GM12892 (cell line): ENCODE measurements around the gene WDTC1.
"Not testable (repeated sequence)": the region's sequence is repeated elsewhere in the genome, so short reads cannot be mapped to it uniquely, and the experiment has no call there.

Experiments used
- DNase-seq: peaks from one replicate; pipeline ENCODE4 v3.0.0; 2011; ENCODE audit not compliant: insufficient read length
- FAIRE-seq: peaks from 2 replicates; lab custom pipeline; 2011; peaks lifted over from hg19 to GRCh38; lab: Jason Lieb, UNC
- POLR2A ChIP-seq: IDR thresholded peaks from 2 replicates; pipeline ENCODE4 v1.6.1; 2011; ENCODE audit warnings: low read depth, low read length, control low read depth
- POLR2AphosphoS5 ChIP-seq: IDR thresholded peaks from 2 replicates; pipeline ENCODE4 v1.6.1; 2011; ENCODE audit warnings: low read depth, low read length, control low read depth
- TAF1 ChIP-seq: IDR thresholded peaks from 2 replicates; pipeline ENCODE4 v1.6.1; 2011; ENCODE audit warnings: low read depth, mild to moderate bottlenecking, control low read depth, low read length, borderline replicate concordance

WDTC1 gene

DNA sequence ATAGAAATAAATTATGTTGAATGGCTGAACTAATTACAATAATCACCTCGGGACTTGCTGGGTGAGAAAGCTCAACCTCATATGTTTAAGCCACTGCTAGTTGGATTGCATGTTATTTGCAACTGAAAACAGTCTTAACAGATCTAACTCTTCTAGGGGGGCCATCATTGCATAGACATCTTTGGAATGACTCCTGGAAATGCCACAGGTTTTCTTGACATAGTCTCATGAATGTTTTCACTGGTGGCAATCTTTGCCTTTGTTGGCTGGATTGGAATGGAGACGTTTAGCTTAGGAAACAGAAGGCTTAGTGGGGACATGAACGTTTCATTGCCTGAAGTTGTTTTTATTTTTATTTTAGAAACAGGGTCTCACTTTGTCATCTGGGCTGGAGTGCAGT lies 8.8 kb upstream of the WDTC1 start:
- DNase-seq, result no peak
- FAIRE-seq, result no peak
- TF ChIP-seq TAF1 (no peak), POLR2A (no peak), POLR2AphosphoS5 (no peak)

DNA sequence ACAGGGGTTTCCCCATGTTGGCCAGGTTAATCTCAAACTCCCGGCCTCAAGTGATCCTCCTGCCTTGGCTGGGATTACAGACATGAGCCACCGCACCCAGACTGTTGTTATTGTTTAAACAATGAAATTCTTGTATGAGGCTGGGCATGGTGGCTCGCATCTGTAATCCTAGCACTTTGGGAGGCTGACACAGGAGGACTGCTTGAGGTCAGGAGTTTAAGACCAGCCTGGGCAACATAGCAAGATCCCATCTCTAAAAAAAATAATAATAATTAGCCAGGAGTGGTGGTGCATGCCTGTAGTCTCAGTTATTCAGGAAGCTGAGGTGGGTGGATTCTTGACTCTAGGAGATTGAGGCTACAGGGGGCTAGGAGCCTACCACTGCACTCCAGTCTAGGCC lies 6.7 kb upstream of the WDTC1 start:
- FAIRE-seq (no peak), DNase-seq (no peak)
- no peak for TF ChIP-seq POLR2A
- TF ChIP-seq TAF1, result no peak

DNA sequence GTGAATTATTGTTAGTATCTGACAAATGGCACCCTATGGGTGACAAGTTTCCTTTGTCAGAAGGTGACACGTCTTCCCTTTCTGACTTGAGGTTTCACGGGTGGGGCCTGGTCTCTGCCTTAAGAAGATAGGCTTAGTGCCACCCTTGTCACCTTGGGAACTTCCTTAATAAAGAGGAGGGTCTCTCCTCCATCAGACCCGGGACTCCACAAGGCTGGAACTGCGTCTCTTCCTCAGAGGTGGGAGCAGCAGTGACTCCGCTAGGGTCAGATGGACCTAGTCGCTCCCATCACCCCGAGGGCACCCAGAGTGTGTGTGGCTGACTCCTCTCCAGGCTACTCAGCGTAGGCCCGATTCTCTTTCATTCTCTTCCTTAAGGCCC lies 774 bp upstream of the WDTC1 start:
- FAIRE-seq, result no peak
- TF ChIP-seq POLR2A (no peak), POLR2AphosphoS5 (no peak), TAF1 (no peak)

DNA sequence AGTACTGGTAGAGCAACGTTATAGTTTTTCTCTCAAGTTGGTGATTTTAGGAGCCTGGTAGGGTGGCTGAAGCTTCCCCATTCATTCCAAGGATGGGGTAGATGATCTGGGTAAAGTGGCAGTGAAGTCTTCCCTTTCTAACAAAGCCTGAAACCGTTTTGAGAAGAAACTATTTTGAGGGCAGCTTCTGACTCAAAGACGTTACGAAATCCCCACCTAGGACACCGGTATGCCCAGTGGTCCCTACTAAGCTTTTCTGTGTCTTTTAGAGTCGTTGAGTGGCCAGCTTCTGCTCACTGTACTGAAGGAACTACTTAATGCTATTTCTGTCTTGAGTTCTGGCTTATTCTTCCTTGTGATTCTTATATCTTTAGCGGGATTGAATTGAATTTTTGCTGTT lies 1.4 kb downstream of the WDTC1 start:
- FAIRE-seq (peak; percentile 48), DNase-seq (no peak)
- no peak for TF ChIP-seq POLR2AphosphoS5
- no peak for TF ChIP-seq POLR2A
- TF ChIP-seq TAF1, result no peak

More for the DNA sequence above, 774 bp upstream of the WDTC1 start:
- DNase-seq, result no peak

DNA sequence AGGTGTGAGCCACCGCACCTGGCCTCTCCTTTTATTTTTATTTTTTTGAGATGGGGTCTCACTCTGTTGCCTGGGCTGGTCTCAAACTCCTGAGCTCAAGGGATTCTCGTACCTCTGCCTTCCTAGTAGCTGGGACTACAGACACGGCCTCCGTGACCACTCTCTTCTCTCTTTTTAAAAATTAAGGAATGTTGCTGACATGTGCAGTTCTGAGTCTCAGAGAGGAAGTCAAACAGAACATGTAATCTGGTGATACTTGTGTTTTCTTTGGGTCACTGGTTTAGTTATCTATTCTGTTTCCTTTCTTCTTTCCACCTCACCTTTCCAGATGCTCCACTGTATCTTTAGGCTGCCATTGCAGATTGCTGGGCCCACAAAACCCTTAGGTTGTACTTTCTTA lies 2.7 kb downstream of the WDTC1 start:
- FAIRE-seq (no peak), DNase-seq (no peak)
- TF ChIP-seq POLR2A (no peak), TAF1 (no peak), POLR2AphosphoS5 (no peak)

DNA sequence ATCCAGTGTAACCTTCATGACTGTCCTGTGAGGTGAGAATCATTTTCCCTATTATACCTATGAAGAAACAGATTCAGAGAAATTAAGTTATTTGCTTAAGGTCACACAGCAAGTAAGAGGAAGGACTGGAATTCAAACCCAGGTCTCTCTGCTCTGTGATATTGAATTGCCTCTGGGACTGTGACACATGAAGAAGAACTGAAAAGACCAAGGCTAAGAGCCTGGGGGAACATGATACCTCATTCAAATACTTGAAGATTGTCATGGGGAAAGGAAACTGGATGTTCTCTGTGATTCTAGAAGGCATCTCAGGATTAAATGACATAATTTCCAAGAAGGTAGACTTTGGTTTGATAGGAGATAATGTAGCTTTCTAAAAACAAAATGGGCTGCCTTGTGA lies 3.6 kb downstream of the WDTC1 start:
- TF ChIP-seq POLR2AphosphoS5 (no peak), POLR2A (no peak), TAF1 (no peak)
- FAIRE-seq (no peak), DNase-seq (no peak)

DNA sequence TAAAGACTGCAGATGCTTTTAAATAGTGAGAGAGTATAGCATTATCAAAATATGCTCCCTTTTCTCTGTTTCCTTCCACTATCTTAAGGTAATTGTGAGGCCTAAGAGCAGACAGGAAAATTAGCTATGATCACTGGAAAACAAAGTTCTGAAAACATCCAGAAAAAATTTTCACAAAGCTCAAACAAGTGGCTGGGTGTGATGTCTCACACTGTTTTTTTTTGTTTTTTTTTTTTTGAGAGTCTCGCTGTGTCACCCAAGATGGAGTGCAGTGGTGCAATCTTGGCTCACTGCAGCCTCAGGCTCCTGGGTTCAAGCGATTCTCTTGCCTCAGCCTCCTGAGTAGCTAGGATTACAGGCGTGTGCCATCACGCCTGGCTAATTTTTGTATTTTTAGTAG lies 7.2 kb downstream of the WDTC1 start:
- no peak for DNase-seq
- no peak for FAIRE-seq
- no peak for TF ChIP-seq POLR2AphosphoS5
- TF ChIP-seq TAF1, result no peak
- no peak for TF ChIP-seq POLR2A

DNA sequence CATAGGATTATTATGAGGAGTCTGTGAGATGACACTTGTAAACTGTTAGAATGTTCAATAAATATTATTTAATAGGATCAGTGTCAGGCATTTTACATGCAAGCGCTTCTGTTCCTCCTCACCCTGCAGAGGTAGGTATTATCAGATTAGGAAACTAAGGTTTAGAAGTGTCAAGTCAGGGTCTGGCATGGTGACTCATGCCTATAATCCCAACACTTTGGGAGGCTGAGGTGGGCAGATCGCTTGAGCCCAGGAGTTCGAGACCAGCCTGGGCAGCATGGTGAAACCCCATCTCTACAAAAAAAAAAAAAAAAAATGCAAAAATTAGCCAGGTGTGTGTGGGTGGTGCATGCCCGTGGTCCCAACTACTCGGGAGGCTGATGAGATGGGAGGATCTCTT lies 9.2 kb downstream of the WDTC1 start:
- not testable (repeated sequence) for FAIRE-seq

DNA sequence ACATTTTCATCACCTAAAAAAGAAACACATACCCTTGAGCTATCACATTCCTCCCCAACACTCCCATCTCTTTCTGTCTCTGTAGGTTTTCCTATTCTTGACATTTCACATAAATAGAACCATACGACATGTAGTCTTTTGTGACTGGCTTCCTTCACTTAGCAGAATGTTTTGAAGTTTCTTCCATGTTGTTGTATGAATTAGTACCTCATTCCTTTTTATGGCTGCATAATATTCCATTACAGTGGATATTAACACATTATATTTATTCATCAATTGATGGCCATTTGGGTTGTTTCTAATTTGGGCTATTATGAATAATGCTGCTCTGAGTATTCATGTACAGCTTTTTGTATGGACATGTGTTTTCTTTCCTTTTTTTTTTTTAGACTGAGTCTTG lies 11.8 kb downstream of the WDTC1 start:
- FAIRE-seq (no peak), DNase-seq (no peak)
- TF ChIP-seq POLR2AphosphoS5, result no peak
- TF ChIP-seq POLR2A, result no peak
- TF ChIP-seq TAF1, result no peak

More for the DNA sequence above, 9.2 kb downstream of the WDTC1 start:
- DNase-seq, result not testable (repeated sequence)

DNA sequence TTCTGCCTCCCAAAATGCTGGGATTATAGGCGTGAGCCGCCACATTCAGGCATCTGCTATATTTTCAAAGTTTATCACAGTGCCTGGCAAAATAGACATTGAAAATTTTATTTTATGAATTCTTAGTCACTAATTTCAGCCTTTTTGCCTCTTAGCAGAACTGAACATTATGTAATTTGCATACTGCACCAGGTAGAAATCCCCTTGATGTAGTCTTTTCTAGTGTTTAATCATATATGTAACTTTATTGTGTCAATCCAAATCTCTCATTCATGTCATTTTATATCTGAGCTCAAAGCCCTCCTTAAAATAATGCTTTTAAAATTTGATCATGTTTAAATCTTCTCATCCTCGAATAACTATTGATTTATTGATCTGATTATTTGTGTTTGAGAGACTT lies 19.2 kb downstream of the WDTC1 start:
- DNase-seq (no peak), FAIRE-seq (peak; percentile 36)
- TF ChIP-seq POLR2A (no peak), POLR2AphosphoS5 (no peak), TAF1 (no peak)

DNA sequence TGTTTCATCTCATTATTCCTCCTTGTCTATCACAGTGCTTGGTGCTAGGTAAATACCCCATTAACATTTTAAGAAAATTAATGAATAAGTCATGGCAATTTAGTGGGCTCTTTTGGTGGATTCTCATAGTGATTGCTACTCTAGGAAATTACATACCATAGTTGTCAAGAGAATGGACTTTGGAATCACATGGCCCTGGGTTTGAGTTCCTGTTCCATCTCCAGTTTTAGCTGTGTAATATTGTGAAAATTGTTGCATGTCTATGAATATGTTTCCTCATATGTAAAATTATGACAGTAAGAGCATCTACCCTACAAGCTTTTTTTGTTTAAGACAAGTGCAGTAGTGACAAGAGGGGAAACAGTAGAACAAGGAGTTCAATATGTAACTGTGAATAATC lies 20.7 kb downstream of the WDTC1 start:
- DNase-seq, result no peak
- FAIRE-seq, result no peak
- TF ChIP-seq TAF1 (no peak), POLR2A (no peak), POLR2AphosphoS5 (no peak)

DNA sequence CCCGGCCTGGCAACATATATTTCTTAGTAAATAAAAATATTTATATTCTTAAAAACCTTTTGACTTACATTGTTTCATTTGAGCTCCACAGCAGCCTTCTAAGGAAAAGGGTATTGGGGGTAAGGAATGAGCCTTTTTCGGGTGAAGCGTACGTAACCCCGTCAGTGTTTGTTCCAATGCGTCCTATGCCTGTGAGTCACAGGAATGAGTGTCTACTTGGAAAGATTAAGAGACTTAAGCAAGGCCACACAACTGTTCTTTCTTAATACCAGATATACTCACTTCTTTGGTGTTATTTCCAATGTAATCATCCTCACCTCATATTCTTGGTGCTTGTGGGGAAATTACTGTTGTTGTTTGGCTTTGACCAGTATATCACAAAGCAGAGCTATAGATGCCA lies 22.7 kb downstream of the WDTC1 start:
- FAIRE-seq (no peak), DNase-seq (no peak)
- no peak for TF ChIP-seq TAF1

DNA sequence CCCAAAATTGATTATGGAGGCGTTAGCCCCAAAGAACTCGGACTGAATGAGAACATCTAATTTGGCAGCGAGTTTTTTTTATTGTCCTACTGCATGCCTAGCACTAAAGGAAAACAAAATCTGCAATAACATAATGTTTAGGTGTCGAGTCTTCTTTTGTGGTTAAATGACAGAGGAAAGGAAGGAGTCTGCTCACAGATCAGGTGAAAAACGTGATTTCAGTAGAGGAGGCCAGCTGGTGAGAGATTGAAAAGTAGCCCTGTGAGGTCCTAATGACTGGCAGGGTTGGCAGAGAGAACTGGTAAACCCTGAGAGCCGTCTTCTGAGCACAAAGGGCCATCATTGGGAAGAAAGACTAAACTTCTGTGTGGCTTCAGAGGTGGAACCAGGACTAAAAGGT lies 24.2 kb downstream of the WDTC1 start:
- peak; percentile 27 for FAIRE-seq

DNA sequence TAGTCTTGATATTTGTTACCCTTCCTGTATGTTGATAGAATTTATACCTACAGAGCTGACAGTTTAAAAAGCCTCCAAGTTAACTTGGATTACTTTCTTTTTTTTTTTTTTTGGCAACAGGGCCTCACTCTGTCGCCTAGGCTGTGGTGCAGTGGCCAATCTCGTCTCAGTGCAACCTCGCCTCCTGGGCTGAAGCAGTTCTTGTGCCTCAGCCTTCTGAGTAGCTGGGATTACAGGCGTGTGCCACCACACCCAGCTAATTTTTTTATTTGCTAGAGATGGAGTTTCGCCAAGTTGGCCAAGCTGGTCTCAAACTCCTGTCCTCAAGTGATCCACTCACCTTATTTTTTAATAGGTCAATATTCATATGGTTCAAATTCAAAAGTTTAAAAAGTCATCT lies 32.7 kb downstream of the WDTC1 start:
- TF ChIP-seq POLR2AphosphoS5 (no peak), TAF1 (no peak), POLR2A (no peak)
- FAIRE-seq, result no peak
- DNase-seq, result no peak

More for the DNA sequence above, 24.2 kb downstream of the WDTC1 start:
- DNase-seq, result no peak
- TF ChIP-seq POLR2AphosphoS5 (no peak), POLR2A (no peak), TAF1 (no peak)
